ENCODE data around the gene DHFR. TPM values are rescaled to one million over a fixed set of nuclear protein-coding genes. Genes with fewer than 3 reads are reported as not detected.
"Not testable (repeated sequence)": the region's sequence is repeated elsewhere in the genome, so short reads cannot be mapped to it uniquely, and the experiment has no call there.

Gene DHFR
- total RNA-seq, 1 experiment from 2014 or later: 19.5 TPM

DNA sequence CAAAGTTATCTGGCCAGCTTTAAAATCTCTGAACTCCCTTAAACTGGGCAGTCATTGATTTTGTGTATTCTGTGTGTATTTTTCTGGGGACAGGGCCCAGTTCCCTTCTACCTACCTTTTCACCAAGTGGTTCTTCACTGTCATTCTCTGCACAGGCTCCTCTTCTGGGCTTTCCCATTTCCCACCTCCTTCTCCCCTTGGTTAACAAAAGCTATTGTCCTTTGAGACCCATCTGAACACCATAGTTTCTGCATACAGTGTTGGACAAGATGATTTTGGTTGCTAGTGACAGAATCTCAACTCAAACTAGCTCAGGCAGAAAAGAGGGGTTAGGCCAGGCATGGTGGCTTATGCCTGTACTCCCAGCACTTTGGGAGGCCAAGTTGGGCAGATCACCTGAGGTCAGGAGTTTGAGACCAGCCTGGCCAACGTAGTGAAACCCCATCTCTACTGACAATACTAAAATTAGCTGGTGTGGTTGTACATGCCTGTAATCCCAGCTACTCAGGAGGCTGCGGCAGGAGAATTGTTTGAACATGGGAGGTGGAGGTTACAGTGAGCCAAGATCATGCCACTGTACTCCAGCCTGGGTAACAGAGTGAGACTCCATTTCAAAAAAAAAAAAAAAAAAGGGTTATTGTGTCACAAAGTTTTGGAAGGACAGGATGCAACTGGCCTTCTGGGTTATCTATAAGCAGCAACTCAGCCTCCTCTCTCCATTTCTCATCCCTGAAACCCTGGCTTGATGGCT is 53.7 kb downstream of the DHFR start:
- no peak for DNase-seq (ENCODE audit: extremely low read depth, low read depth)

DNA sequence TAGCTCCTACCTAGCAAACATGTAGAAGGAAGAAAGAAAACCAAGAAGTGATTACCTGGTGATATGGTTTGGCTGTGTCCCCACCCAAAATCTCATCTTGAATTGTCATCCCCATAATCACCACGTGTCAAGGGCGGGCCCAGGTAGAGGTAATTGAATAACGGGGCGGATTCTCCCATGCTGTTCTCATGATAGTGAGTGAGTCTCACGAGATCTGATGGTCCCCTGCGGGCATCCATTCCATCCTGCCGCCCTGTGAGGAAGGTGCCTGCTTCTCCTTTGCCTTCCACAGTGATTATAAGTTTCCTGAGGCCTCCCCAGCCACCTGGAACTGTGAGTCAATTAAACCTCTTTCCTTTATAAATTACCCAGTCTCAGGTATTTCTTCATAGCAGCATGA is 57.3 kb downstream of the DHFR start:
- no peak for DNase-seq (ENCODE audit: extremely low read depth, low read depth)

DNA sequence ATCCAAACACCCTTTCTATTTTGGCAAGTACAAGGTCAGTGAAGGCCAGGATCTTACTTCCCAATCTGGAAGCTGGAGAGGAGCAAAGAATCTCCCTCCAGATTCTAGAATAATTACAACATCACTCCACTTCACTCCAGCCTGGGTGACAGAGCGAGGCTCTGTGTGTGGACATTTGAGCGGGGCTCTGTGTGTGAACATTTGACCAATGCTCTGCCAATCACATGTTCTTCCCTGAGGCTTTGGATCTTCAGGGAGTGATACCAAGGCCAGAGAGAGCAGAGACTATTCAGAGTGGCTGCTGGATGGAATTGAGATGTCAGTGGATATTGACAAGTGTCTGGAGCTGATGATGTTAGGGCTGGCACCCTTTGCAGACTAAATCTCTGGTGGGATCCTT is 60.0 kb downstream of the DHFR start:
- no peak for DNase-seq (ENCODE audit: extremely low read depth, low read depth)

DNA sequence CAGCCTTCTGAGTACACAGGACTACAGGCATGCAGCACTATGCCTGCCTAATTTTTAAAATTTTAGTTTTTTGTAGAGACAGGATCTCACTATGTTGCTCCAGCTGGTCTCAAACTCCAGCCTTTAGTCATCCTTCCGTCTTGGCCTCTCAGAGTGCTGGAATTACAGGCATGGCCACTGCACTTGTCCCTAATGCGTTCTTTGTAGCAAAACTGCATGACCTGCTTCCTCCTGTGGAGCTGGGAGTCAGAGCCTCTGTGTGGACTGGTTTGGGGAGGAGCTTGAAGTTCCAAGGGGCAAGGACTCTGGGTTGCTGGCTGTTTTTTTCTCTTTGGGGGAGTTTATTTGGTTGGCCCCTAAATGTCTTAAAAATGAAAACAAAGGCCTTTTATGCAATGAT is 62.0 kb downstream of the DHFR start:
- no peak for DNase-seq (ENCODE audit: extremely low read depth, low read depth)

DNA sequence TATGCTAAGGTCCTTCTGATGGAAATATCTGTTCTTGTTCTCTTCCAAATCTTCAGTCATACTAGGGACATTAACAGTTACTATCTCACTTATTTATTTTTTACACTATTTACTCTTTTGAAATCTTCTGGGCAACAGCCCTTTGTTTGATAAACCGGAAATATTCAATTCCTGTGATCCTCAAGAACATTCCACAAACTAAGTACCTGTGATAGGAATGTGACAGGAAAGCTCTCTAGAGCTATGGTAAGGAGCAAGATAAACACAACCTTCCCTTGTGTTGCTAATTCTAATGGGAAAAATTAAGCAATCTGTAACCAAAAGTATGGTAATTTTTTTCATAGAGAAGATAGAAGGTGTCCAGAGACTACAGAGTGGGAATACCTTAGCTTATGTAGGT is 62.7 kb downstream of the DHFR start:
- no peak for DNase-seq (ENCODE audit: extremely low read depth, low read depth)

DNA sequence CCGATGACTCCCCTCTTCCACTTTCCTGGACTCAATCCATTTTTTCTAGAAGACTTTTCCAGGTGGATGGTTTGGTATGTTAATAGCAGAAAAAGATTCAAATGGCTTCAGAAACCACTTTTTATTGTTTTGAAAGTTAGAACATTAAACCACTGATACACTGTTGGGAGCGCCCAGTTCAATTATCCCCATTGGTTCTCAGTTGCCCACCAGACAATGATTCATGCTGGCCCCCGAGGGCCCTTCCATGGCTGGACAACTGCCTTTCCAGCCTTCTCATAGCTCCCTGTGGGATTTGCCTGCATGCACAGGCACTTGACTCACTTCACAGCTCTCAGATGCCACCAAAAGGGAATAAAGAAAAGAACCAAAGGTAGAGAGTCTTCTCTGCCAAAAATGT is 63.4 kb downstream of the DHFR start:
- DNase-seq (ENCODE audit: extremely low read depth, low read depth): no peak

DNA sequence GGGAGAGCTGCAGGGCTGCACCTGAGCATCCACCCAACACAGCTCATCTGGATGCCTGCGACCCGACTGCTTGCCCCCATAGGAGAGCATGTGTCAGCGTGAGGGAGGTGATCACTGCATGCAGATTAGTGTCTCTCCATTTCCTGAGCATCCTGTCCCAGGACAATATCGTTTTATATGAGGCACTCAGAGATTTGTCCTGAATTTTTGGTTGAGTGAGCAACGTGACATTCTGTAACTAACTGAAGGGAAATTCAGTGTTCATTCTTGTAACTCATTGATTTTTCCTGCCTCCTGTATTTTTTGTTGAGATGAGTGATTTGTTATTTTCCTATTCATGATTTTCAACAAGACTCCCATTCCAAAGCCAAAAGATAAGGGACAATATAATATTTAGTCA is 64.0 kb downstream of the DHFR start:
- no peak for DNase-seq (ENCODE audit: extremely low read depth, low read depth)

DNA sequence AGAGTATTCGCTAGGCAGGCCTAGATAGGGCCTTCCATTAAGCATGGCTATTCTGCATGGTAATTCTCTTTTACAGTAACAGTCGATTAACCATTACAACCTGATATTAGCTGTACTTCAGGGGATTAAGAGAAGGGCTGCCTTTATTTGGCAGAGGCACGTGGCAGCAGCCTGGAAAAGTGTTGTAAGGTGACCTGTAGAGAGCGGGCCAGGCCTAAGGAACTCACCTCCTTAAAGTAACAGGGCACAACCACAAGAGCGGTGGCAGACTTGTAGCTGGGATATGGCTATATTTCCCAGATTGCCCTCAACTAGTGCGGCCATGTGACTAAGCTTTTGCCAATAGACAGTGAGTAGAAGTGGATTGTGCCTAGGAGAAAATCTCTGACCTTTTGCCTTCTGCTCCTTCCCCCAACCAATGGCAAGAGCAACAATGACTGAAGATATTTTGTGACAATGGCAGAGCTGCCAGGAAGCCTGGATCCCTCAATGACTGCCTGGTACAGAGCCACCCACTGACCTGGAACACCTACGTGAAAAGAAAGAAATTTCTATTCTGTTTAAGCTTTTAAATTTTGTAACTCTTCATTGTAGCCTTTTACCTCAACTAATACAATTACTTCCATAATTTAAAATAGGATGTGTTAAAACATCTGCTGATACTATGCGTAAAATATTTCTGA is 65.8 kb downstream of the DHFR start:
- DNase-seq (ENCODE audit: extremely low read depth, low read depth): no peak

DNA sequence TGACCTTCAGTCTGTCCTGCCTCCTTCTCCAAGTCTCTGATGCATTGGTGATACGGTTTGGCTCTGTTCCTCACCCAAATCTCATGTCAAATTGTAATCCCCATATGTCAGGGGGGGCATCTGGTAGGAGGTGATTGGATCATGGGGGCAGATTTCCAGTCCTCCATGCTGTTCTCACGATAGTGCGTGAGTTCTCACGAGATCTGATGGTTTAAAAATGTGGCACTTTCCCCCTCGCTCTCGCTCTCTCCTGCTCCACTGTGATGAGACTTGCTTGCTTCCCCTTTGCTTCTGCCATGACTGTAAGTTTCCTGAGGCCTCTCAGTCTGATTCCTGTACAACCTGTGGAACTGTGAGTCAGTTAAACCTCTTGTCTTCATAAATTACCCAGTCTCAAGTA is 70.0 kb downstream of the DHFR start:
- DNase-seq (ENCODE audit: extremely low read depth, low read depth): no peak

DNA sequence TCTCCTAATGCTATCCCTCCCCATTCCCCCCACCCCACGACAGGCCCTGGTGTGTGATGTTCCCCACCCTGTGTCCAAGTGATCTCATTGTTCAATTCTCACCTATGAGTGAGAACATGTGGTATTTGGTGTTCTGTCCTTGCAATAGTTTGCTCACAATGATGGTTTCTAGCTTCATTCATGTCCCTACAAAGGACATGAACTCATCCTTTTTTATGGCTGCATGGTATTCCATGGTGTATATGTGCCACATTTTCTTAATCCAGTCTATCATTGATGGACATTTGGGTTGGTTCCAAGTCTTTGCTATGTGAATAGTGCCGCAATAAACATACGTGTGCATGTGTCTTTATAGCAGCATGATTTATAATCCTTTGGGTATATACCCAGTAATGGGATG is 74.5 kb downstream of the DHFR start:
- not testable (repeated sequence) for DNase-seq (ENCODE audit: extremely low read depth, low read depth)

DNA sequence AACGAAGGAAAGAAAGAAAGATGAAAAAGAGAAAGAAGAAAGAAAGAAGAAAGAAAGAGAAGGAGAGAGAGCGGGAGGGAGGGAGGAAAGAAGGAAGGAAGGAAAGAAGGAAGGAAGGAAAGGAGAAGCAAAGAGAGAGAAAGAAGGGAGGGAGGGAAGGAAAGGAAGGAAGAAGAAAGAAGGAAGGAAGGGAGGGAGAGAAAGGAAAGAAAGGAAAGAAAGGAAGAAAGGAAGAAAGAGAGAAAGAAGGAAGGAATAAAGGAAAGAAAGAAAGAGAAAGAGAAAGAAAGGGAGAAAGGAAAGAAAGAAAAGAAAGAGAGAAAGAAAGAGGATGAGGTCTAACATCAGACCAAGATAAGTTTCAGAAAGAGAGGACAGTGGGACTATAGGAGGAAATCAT is 75.7 kb downstream of the DHFR start:
- no peak for DNase-seq (ENCODE audit: extremely low read depth, low read depth)

DNA sequence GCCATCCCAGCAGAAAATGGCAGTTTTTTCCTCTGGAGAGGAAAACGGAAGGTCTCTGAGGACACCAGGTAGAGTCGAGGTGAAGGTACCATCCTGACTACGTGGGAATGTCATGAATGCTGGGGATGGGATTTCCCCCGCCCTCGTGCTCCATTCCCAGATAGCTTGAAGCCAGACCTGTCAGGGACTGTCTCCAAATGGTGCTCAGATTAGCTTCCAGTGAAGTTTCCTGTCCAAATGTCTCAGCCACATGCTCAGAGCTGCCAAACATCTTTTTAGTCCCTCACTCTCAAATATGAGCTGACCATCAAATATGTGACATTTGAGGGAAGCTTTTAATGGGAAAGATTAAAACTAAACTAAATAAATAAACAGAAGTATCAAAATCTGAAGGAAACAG is 77.1 kb downstream of the DHFR start:
- DNase-seq (ENCODE audit: extremely low read depth, low read depth): no peak

DNA sequence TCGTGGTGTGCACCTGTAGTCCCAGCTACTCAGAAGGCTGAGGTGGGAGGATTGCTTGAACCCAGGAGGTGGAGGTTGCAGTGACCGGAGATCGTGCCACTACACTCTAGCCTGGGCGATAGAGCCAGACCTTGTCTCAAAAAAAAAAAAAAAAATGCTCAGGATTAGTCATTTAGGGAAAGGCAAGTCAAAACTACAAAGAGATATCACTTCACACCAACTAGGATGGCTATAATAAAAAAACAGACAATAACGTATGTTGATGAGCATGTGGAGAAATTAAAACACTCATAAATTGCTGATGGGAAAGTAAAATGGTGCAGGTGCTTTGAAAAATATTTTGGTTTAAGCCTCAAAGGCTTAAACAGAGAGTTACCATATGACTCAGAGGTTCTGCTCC is 78.4 kb downstream of the DHFR start:
- no peak for DNase-seq (ENCODE audit: extremely low read depth, low read depth)

Small RNA genes lying within 50 kb of the gene (small RNA-seq; reads per million reads assigned to genes)
- gene DBIP2 (0 reads per million in 2 experiments), gene MTRNR2L2 (0 reads per million in 2 experiments)

Other genes with a start within 250 kb of the DHFR start
- 23.6 and 32.8 TPM in 2 replicates for gene ZFYVE16, start 246.9 kb downstream of the DHFR start, total RNA-seq (2014; rRNA removed; shearing (Covaris generic))
- gene FAM151B, start 166.9 kb downstream of the DHFR start, total RNA-seq (2014; rRNA removed; shearing (Covaris generic)): 2.3 TPM in 2 replicates
- gene ANKRD34B, start 84.7 kb downstream of the DHFR start, total RNA-seq (2014; rRNA removed; shearing (Covaris generic)): not detected in 2 replicates
- 12.2 and 14.6 TPM in 2 replicates for gene MSH3, start 331 bp downstream of the DHFR start, total RNA-seq (2014; rRNA removed; shearing (Covaris generic))